Coronary artery (tissue), 2 donors: ENCODE measurements around the gene CD81.

Experiments
- DNase-seq: peaks from one replicate; pipeline ENCODE4 v3.0.0-alpha.2; 2017; ENCODE audit warnings: low spot score
- H3K27ac ChIP-seq, 2 donors: fragments of 200-600 bp; sonication (generic); one replicate each; pipeline ENCODE4 v1.5.1; 2016 to 2019
- H3K4me3 ChIP-seq: fragments of 200-600 bp; sonication (generic); 2 replicates; pipeline ENCODE4 v1.5.1; 2016; ENCODE audit warnings: mild to moderate bottlenecking, moderate library complexity
- CTCF ChIP-seq: fragments of 200-600 bp; sonication (generic); IDR thresholded peaks from one replicate; pipeline ENCODE4 v1.5.1; 2019; ENCODE audit warnings: antibody characterized with exemption

CD81 gene

GRCh38 chr11:2388431-2389376, 11.6 kb downstream of the CD81 start:
- no peak for DNase-seq
- peak overlapping the region; percentile 31 for H3K4me3 ChIP-seq
- H3K27ac ChIP-seq: peak overlapping the region in 1 of 2 donors; percentile 81
- TF ChIP-seq CTCF: no peak

GRCh38 chr11:2389377-2390026, 12.4 kb downstream of the CD81 start:
- Histone ChIP-seq H3K4me3 (peak overlapping the region; percentile 31), H3K27ac (peak overlapping the region in 1 of 2 donors; percentile 81)
- no peak for DNase-seq
- no peak for TF ChIP-seq CTCF

- peak overlapping the region; percentile 52 to 81 for H3K27ac ChIP-seq
- peak overlapping the region; percentile 37 for H3K4me3 ChIP-seq
- DNase-seq: no peak
- no peak for TF ChIP-seq CTCF
Measured at GRCh38 chr11:2390091-2390724, 13.1 kb downstream of the CD81 start.

GRCh38 chr11:2390725-2391151, 13.6 kb downstream of the CD81 start:
- no peak for TF ChIP-seq CTCF
- no peak for DNase-seq
- Histone ChIP-seq H3K27ac (peak overlapping the region; percentile 52 to 81), H3K4me3 (peak overlapping the region; percentile 37)

GRCh38 chr11:2391181-2391975, 14.3 kb downstream of the CD81 start:
- peak overlapping the region; percentile 37 for H3K4me3 ChIP-seq
- peak overlapping the region; percentile 34 to 81 for H3K27ac ChIP-seq
- TF ChIP-seq CTCF: no peak
- DNase-seq: no peak

GRCh38 chr11:2392241-2392959, 15.3 kb downstream of the CD81 start:
- DNase-seq: no peak
- Histone ChIP-seq H3K27ac (peak overlapping the region; percentile 34 to 81), H3K4me3 (no peak overlapping the region)
- no peak for TF ChIP-seq CTCF
